GM15510 (cell line): Measurements from ENCODE around the gene JOSD2.

ENCODE experiments used
- POLR2A ChIP-seq: IDR thresholded peaks from 3 replicates; pipeline ENCODE4 v1.6.1; 2011; ENCODE audit warnings: borderline replicate concordance; ENCODE audit not compliant: insufficient read length; ENCODE audit errors: extremely low read depth

Gene JOSD2

GRCh38 chr19:50495020-50495531 lies 15.9 kb downstream of the JOSD2 start:
- TF ChIP-seq POLR2A = no peak

GRCh38 chr19:50494186-50495019 lies 16.6 kb downstream of the JOSD2 start:
- no peak for TF ChIP-seq POLR2A

GRCh38 chr19:50493171-50493570 lies 17.8 kb downstream of the JOSD2 start:
- TF ChIP-seq POLR2A = no peak

GRCh38 chr19:50492303-50493052 lies 18.5 kb downstream of the JOSD2 start:
- TF ChIP-seq POLR2A = no peak

GRCh38 chr19:50490991-50491472 lies 20.0 kb downstream of the JOSD2 start:
- no peak for TF ChIP-seq POLR2A

GRCh38 chr19:50490411-50490811 lies 20.6 kb downstream of the JOSD2 start:
- no peak for TF ChIP-seq POLR2A

GRCh38 chr19:50489461-50490011 lies 21.5 kb downstream of the JOSD2 start:
- TF ChIP-seq POLR2A = no peak

- no peak for TF ChIP-seq POLR2A
These were observed 22.4 kb downstream of the JOSD2 start for GRCh38 chr19:50488389-50489194.

GRCh38 chr19:50486823-50487515 lies 24.0 kb downstream of the JOSD2 start:
- no peak for TF ChIP-seq POLR2A

- no peak for TF ChIP-seq POLR2A
These were observed 25.6 kb downstream of the JOSD2 start for GRCh38 chr19:50485284-50485955.

GRCh38 chr19:50482916-50483315 lies 28.1 kb downstream of the JOSD2 start:
- TF ChIP-seq POLR2A = no peak

- TF ChIP-seq POLR2A = no peak
These were observed 28.6 kb downstream of the JOSD2 start for GRCh38 chr19:50482271-50482855.
